Stimulated activated CD4-positive, alpha-beta T cell treated with anti-CD3 and anti-CD28 coated beads, TNF-alpha, amount 100 ng/mL, for 48 hours (primary cell): ENCODE measurements around the gene GRB2.
"Not testable (repeated sequence)": the region's sequence is repeated elsewhere in the genome, so short reads cannot be mapped to it uniquely, and the experiment has no call there.

Source experiments
- DNase-seq, 3 donors: peaks; one replicate each; pipeline ENCODE4 v3.0.0-alpha.2; 2020; ENCODE audit warnings: low read depth in 3 of 3

The GRB2 gene

GRCh38 chr17:75387771-75388170 lies 17.7 kb downstream of the GRB2 start:
- no peak for DNase-seq

- no peak for DNase-seq
Observed at GRCh38 chr17:75386430-75386829, 19.0 kb downstream of the GRB2 start.

- no peak for DNase-seq
Observed at GRCh38 chr17:75384751-75385150, 20.7 kb downstream of the GRB2 start.

GRCh38 chr17:75383842-75384195 lies 21.7 kb downstream of the GRB2 start:
- DNase-seq = no peak

GRCh38 chr17:75380750-75381149 lies 24.7 kb downstream of the GRB2 start:
- DNase-seq = no peak

- DNase-seq = no peak
Observed at GRCh38 chr17:75380315-75380714, 25.2 kb downstream of the GRB2 start.

GRCh38 chr17:75379426-75379825 lies 26.1 kb downstream of the GRB2 start:
- DNase-seq = not testable (repeated sequence)

- no peak for DNase-seq
Observed at GRCh38 chr17:75373280-75373679, 32.2 kb downstream of the GRB2 start.

GRCh38 chr17:75371981-75372380 lies 33.5 kb downstream of the GRB2 start:
- no peak for DNase-seq

- no peak for DNase-seq
Observed at GRCh38 chr17:75371339-75371738, 34.1 kb downstream of the GRB2 start.

GRCh38 chr17:75370286-75370915 lies 35.1 kb downstream of the GRB2 start:
- DNase-seq = no peak

GRCh38 chr17:75367838-75368789 lies 37.4 kb downstream of the GRB2 start:
- not testable (repeated sequence) for DNase-seq

- no peak for DNase-seq
Observed at GRCh38 chr17:75367312-75367711, 38.2 kb downstream of the GRB2 start.

- DNase-seq = no peak
Observed at GRCh38 chr17:75366432-75366831, 39.0 kb downstream of the GRB2 start.

- no peak for DNase-seq
Observed at GRCh38 chr17:75365931-75366275, 39.6 kb downstream of the GRB2 start.

- DNase-seq = no peak
Observed at GRCh38 chr17:75365009-75365930, 40.2 kb downstream of the GRB2 start.

GRCh38 chr17:75364078-75364477 lies 41.4 kb downstream of the GRB2 start:
- no peak for DNase-seq

- DNase-seq = no peak
Observed at GRCh38 chr17:75361996-75362395, 43.5 kb downstream of the GRB2 start.

GRCh38 chr17:75361344-75361743 lies 44.1 kb downstream of the GRB2 start:
- no peak for DNase-seq

- DNase-seq = no peak
Observed at GRCh38 chr17:75356260-75356937, 49.1 kb downstream of the GRB2 start.

GRCh38 chr17:75353176-75353575 lies 52.3 kb downstream of the GRB2 start:
- no peak for DNase-seq
